RWPE1 (cell line): ENCODE results near the gene OR10A2.

Experiments
- CTCF ChIA-PET: fragments of 350-600 bp; sonication (Branson Sonifier 250); formaldehyde crosslinking; extraction: SDS; loops from one replicate; lab custom pipeline; 2021; lab: Yijun Ruan, JAX
- POLR2A ChIA-PET: fragments of 400-600 bp; formaldehyde crosslinking; extraction: SDS; loops from one replicate; lab custom pipeline; 2020; ENCODE audit warnings: antibody characterized with exemption; ENCODE audit not compliant: low non-redundant PET; lab: Yijun Ruan, JAX
- DNase-seq: peaks from one replicate; pipeline ENCODE4 v3.0.0; 2012; ENCODE audit warnings: low spot score
- H3K27ac ChIP-seq: fragments of 450-650 bp; 2 replicates; pipeline ENCODE4 v1.5.1; 2017
- TF ChIP-seq, protein P1 (sequence below): fragments of 450-650 bp; conservative IDR thresholded peaks from 2 replicates; pipeline ENCODE4 v1.5.1; 2017; ENCODE audit warnings: low read depth, mild to moderate bottlenecking

The OR10A2 gene, protein sequence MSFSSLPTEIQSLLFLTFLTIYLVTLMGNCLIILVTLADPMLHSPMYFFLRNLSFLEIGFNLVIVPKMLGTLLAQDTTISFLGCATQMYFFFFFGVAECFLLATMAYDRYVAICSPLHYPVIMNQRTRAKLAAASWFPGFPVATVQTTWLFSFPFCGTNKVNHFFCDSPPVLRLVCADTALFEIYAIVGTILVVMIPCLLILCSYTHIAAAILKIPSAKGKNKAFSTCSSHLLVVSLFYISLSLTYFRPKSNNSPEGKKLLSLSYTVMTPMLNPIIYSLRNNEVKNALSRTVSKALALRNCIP

DNA sequence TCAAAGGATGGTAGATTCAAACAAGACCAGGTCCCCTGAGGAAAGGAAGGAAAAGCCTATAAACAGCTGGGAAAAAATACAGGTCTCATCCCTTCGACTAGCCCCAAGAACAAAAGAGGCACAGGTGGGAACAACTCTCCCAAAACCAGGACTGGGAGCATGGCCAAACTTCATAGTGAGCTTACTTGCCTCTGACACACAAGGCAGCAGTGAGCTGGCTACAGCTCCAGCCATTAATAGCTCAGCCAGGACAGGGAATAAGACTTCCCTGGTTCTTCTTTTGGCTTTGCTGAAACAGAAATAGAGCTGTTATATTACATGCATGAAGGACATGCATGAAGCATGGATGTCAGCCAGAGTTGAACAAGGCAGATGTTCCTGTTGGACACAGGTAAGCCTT lies at the start of gene OR10A2:
Gene OR10A2, plus strand, starts transcription at position 97 of the 400 bp plus-strand sequence. CDS start 6,698 bp downstream, outside the sequence.
- ChIA-PET CTCF (interaction anchor here (0.7 kb wide), 1 partner anchor 116 kb away, joined by 8 read pairs; no protein-coding TSS in a partner anchor), POLR2A (no interaction called here)
- no peak for DNase-seq
- no peak within 1 kb of the TSS for H3K27ac ChIP-seq
- TF ChIP-seq, protein P1, sequence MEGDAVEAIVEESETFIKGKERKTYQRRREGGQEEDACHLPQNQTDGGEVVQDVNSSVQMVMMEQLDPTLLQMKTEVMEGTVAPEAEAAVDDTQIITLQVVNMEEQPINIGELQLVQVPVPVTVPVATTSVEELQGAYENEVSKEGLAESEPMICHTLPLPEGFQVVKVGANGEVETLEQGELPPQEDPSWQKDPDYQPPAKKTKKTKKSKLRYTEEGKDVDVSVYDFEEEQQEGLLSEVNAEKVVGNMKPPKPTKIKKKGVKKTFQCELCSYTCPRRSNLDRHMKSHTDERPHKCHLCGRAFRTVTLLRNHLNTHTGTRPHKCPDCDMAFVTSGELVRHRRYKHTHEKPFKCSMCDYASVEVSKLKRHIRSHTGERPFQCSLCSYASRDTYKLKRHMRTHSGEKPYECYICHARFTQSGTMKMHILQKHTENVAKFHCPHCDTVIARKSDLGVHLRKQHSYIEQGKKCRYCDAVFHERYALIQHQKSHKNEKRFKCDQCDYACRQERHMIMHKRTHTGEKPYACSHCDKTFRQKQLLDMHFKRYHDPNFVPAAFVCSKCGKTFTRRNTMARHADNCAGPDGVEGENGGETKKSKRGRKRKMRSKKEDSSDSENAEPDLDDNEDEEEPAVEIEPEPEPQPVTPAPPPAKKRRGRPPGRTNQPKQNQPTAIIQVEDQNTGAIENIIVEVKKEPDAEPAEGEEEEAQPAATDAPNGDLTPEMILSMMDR, result no peak

DNA sequence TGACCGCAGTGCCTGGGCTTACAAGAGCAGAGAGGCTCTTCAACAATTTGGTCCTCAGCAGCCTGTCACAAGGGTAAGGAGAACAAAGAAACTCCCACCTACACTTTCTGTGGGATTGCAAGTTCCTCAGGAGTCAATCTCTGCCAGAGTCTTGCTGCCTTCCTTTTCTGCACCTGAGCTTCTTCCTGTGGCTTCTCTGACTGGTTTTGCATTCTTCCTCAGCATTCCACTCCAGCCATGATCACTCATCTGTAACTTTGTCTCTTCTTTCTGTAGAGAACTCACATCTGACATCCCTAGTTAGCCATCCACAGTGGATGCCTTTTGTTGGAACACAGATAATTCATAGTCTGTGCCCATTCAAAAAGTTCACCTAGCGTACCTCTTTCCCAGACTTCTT lies 49.2 kb upstream of the OR10A2 start:
- ChIA-PET CTCF (interaction anchor here (2.8 kb wide), 1 partner anchor 11 kb away, joined by 13 read pairs; no protein-coding TSS in a partner anchor), POLR2A (no interaction called here)
- TF ChIP-seq, protein P1, result no peak
- no peak for DNase-seq
- no peak overlapping the region for H3K27ac ChIP-seq

DNA sequence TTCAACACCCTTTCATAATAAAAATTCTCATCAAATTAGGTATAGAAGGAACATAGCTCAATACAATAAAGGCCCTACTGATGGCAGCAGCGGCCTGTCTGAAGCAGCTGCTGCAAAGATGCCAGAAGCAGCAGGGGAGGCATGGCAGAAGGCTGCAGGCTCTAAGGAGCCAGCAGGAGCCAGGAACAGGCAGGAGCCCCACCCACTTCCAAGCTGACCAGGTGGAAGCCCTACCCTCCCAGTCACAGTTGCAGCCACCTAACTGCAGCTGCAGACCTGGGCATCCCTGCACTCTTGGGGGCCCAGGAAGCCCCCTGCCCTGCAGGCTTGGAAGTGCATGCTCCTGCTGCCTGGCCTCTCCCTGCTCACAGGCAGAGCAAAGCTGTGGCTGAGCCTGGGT lies 45.2 kb upstream of the OR10A2 start:
- ChIA-PET CTCF (no interaction called here), POLR2A (no interaction called here)
- H3K27ac ChIP-seq, result no peak overlapping the region
- no peak for DNase-seq
- TF ChIP-seq, protein P1, result no peak

DNA sequence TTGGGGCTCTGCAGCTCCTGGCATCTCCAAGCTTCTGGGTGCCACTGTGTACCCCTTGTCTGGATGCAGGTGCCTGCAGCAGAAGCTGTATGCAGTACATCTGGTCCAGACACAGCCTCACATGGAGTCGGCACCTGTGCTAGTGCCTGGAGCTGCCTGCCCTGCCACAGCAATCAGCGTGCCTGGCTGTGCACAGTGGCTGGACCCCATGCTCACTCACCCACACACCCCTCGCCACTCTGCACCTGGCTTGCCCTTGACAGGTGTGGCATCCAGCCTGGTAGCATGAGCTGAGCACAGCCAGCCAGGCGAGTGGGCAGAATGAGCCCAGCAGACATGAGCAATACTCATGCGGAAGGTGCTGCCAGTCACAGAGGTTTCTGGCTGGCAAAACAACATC lies 43.9 kb upstream of the OR10A2 start:
- ChIA-PET POLR2A (no interaction called here), CTCF (interaction anchor here (0.6 kb wide), 1 partner anchor 160 kb away, joined by 4 read pairs; no protein-coding TSS in a partner anchor)
- H3K27ac ChIP-seq, result no peak overlapping the region
- DNase-seq, result no peak
- TF ChIP-seq, protein P1, result no peak

DNA sequence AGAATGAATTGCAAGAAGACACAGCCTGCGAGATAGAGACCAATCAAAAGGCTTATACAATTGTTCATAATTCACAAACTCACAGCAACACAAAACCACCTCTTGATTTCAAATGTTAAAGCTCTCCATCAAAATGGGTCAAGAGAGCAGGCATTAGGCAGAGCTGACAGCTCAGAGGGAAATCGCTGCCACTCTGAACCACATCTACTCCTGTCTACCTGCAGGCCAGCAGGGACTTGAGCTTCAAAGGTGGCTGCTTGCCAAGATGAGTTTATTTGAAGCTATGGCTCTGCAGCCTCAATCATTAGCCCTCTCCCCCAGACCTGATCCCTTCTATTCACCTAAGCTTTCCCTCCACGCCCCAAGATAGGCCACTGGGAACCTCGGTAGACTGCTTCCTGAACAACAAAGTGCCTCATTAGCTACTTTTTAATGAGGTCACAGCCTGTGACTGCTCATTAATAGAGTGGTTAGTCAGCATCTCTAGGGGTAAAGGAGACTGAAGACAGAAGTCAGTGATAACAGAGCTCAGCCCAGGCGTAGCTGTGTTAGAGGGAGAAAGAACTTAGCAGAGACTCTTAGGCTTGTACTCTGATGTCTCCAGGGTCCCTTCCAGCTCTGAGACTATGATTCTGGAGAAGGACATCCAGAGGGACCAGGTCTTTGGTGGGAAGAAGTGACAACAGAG lies 38.6 kb upstream of the OR10A2 start:
- DNase-seq, result no peak
- ChIA-PET CTCF (interaction anchor here (0.6 to 2.4 kb wide), 3 partner anchors 12 to 1015 kb away, joined by 3 to 13 read pairs (median 10); no protein-coding TSS in a partner anchor), POLR2A (no interaction called here)
- H3K27ac ChIP-seq, result no peak overlapping the region
- TF ChIP-seq, protein P1, result no peak

DNA sequence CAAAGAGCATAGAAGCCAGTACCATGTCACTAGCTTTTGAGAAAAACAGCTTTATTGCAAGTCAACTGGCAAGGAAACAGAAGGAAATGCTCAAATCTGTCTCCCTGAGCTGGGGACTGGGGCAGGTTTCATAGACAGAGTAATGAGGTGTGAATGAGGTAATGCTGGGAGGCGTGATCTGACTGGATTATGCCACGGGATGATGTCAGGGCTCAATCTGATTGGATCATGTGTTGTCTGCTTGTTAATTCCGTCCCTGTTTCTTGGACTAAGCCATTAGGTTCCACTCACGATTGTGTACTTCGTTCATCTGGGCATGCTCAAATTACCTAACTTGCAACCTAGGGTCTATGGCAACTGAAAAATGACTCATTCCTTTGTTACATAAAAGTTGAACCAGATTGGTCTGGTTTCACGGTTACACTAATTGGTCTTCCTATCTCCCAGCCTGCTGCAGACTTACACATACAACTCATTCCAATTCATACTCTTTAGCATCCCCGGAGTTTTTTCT lies 37.6 kb upstream of the OR10A2 start:
- no peak for DNase-seq
- TF ChIP-seq, protein P1, result no peak
- H3K27ac ChIP-seq, result no peak overlapping the region
- POLR2A ChIA-PET, result no interaction called here
- CTCF ChIA-PET, result interaction anchor here (0.5 to 2.4 kb wide), 2 partner anchors 13 to 297 kb away, joined by 10 to 13 read pairs; no protein-coding TSS in a partner anchor
